Right hindlimb (tissue), 1 donor: ENCODE data around the gene FAM53A.
"Not testable (repeated sequence)": the region's sequence is repeated elsewhere in the genome, so short reads cannot be mapped to it uniquely, and the experiment has no call there.

Source experiments
- DNase-seq: peaks from one replicate; pipeline ENCODE4 v3.0.0-alpha.2; 2018

FAM53A gene

GRCh38 chr4:1658146-1658545 is 26.0 kb downstream of the FAM53A start:
- no peak for DNase-seq

- no peak for DNase-seq
These were observed 27.1 kb downstream of the FAM53A start for GRCh38 chr4:1656986-1657385.

GRCh38 chr4:1656132-1656531 is 28.0 kb downstream of the FAM53A start:
- DNase-seq, result no peak

- DNase-seq, result no peak
These were observed 28.4 kb downstream of the FAM53A start for GRCh38 chr4:1655676-1656075.

GRCh38 chr4:1655081-1655480 is 29.0 kb downstream of the FAM53A start:
- DNase-seq, result no peak

DNA sequence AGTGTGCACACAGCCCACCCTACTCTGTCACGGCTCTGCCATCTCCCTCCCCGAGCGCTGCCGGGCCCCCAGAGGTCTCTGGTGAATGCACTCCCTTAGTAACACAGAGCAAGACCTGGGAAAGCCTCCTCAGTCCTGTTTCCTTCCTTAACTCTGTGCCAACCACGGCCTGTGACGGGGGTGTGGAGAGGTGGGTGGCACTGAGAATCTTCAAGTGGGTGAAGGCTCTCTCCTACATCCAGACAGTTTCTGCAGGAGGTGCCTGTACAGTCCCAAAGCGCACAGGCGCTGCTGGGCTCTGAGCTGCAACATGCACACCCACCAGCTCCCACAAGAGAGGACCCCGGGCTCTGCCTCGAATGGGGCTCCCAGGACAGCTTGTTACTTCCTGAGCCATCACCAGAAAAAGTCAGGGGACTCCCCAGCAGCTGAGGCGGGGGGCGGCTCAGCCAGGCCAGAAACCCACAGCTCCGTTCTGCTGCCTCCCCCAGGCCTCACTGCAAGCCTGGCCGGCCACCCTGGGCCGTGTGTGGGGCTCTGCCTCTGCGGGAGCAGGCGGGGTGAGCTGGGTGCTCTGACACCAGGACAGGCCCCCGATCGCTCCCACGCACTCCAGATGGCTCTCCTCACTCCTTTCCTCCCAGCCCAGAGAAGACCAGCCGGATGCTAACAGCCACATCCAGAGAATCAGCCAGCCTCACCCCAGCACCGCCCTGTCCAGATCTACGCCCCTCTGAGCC is 29.7 kb downstream of the FAM53A start:
- DNase-seq, result no peak

DNA sequence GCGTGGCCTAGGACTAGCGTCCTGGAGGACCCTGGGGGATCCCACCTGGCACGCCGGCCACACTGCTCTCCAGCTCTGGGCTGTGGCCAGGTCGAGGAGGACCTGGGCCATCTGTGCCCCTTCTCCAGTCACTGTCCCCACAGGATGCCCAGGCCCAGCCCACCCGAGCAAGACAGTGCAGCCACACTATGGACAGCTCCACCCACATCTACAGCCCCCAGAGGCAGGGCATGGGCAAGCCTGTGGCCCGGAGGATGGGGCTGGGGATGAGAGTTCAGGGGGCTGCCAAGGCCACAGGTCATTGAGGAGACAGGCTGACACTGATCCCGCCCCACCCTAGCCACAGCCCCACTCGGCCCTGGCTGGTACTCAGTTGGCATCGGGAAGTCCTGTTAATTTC is 30.3 kb downstream of the FAM53A start:
- DNase-seq, result no peak

GRCh38 chr4:1652088-1652487 is 32.0 kb downstream of the FAM53A start:
- no peak for DNase-seq

DNA sequence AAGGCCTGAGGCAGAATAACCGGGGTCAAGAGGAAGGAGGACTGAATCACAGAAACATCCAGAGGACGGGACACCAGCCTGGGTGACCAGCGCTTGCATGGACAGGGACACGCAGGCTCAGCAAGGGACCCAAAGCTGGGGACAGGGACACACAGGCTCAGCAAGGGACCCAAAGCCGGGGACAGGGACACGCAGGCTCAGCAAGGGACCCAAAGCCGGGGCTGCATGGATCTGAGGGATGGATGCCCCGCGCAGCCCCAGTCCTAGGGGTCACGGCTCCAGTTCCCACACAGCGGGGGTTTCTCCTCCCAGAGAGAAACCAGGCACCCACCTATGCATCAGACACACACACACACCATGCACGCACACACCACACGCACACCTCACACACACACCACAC is 32.5 kb downstream of the FAM53A start:
- DNase-seq, result no peak

- no peak for DNase-seq
These were observed 35.2 kb downstream of the FAM53A start for GRCh38 chr4:1648962-1649361.

- DNase-seq, result no peak
These were observed 36.7 kb downstream of the FAM53A start for GRCh38 chr4:1647432-1647831.

- peak; percentile 41 for DNase-seq
These were observed 37.4 kb downstream of the FAM53A start for GRCh38 chr4:1646690-1647089.

GRCh38 chr4:1644891-1645657 is 39.0 kb downstream of the FAM53A start:
- peak; percentile 46 for DNase-seq

DNA sequence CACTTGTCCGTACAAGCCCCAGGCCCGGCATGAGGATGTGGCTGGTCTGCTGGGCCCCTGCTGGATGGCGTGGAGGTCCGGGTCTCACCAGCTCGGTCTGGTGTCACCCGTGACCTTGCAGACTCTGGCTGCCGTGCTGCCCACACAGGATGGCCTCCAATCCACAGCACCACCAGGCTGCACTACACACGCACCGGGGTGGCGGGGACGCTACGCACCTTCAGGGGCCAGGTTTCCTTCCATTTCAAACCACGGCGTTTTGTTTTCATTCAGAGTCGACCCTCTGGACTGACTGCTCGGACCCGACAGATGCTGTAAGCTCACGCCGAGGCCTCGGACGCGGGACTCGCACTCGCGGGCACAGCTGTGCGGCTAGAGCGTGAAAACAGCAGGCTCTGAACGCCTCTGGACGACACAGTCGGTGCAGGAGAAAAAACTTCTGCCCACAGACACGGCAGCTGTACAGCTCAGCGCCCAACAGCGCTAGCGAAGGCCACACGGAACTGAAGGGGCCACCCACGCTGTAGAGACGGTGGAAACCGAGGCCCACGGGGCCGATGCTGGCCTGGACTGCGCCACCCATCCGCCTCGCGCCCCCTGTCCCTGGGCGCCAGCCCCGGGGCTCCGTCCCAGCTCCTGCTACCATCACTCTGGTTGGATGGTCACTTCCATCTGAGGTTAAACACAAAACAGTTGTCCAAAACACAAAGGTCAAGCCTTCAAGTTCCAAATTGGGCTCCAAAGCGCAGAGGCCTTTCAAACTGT is 40.0 kb downstream of the FAM53A start:
- no peak for DNase-seq

DNA sequence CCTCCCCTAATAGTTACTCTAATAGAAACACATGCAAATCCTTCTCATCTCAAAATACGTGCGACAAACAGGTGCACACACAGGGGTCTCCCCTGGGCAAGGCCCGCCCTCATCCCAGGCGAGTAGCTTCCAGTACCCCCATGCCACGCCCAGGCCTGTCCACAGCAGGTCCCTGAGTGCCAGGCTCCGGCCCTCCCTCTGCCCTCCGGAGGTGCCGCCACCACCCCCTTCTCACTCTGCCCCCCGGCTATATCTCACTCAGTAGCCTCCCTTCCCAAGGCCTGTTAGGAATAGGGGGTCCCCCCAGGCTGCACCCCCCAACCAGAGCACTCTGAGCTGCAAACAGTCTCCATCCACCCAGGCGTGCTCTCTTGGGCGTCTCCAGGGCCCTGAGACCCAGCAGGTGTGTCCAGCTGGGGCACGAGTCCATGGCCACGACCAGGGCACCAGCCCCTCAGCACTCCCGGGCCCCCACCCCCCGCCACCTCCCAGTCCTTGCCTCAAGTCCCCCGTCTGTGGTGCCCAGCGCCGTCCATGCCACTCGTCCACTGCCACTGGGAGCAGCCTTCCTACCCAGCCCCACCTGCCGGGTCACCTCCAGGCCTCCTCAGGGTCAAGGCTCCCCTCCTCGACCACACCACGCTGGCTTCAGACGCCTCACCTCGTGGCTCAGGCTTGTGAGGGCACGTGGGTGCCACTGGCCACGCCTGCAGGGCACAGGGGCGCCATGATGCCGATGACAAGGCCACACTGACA is 41.7 kb downstream of the FAM53A start:
- no peak for DNase-seq

- DNase-seq, result no peak
These were observed 42.4 kb downstream of the FAM53A start for GRCh38 chr4:1641671-1642070.

DNA sequence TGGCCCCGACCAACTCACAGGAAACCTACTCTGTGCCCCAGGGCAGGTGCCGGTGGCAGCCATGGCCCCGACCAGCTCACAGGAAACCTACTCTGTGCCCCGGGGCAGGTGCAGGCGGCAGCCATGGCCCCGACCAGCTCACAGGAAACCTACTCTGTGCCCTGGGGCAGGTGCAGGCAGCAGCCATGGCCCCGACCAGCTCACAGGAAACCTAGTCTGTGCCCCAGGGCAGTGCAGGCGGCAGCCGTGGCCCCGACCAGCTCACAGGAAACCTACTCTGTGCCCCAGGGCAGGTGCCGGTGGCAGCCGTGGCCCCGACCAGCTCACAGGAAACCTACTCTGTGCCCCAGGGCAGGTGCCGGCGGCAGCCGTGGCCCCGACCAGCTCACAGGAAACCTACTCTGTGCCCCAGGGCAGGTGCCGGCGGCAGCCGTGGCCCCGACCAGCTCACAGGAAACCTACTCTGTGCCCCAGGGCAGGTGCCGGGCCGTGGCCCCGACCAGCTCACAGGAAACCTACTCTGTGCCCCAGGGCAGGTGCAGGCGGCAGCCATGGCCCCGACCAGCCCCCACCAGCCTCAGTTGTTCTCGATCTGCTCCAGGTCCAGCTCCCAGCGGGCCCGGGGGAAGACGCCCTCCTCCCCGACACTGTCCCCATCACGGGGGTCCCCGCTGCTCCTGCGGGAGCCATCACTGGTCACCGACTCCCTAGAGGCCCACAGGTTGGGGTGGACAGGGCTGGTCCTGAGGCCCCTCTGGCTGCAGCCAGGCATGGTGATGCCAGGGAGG is 43.2 kb downstream of the FAM53A start:
- not testable (repeated sequence) for DNase-seq

DNA sequence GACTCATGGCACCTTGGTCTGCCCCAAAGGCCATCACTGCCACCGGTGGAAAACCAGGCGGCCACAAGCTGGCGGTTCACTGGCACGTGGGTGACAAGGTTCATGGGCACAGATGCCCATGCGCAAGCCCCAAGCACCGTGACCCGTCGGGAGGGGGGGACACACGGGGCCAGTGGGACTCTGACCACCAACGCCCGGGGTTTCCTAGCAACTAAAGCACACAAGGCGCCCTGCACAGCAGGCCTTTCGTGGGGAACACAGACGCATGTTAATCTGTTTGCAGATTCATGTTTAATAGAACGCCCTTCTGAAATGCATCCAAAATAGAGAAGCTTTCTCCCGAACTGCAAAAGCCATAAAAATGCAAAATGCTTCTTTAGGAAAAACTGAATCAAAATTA is 43.9 kb downstream of the FAM53A start:
- DNase-seq, result no peak

DNA sequence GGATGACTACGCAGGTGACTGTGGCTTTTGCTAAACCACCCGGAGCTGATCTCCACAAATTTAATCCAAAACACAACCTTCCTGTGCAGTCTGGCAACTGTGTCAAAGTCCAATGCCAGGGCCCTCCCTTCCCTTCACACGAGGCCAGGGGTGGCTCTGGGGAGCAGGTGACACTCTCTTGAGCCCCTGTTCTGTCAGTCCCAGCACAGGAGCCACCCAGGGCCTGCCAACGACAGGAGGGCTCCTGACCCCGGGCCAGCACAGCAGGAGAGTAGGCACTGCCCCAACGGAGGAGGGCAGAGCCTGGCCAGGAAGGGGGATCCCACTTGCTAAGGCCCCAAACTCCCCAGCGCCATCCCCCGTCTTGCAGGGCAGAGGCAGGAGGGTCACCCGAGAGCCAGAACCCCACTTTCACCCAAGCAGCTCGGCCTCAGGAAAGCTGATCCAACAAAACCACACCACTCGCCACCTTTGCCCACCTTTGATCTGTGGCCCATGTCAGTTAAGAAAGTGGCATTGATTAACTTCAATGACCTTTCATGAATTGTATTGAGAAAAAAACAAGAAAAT is 44.7 kb downstream of the FAM53A start:
- DNase-seq, result no peak

- no peak for DNase-seq
These were observed 45.2 kb downstream of the FAM53A start for GRCh38 chr4:1638873-1639272.

- DNase-seq, result no peak
These were observed 45.9 kb downstream of the FAM53A start for GRCh38 chr4:1638272-1638598.
